Measurements from ENCODE around the gene AMPD1.

Gene AMPD1

GRCh38 chr1:114696810-114697209 lies 1.5 kb upstream of the AMPD1 start:
- DNase-seq = no peak

DNA sequence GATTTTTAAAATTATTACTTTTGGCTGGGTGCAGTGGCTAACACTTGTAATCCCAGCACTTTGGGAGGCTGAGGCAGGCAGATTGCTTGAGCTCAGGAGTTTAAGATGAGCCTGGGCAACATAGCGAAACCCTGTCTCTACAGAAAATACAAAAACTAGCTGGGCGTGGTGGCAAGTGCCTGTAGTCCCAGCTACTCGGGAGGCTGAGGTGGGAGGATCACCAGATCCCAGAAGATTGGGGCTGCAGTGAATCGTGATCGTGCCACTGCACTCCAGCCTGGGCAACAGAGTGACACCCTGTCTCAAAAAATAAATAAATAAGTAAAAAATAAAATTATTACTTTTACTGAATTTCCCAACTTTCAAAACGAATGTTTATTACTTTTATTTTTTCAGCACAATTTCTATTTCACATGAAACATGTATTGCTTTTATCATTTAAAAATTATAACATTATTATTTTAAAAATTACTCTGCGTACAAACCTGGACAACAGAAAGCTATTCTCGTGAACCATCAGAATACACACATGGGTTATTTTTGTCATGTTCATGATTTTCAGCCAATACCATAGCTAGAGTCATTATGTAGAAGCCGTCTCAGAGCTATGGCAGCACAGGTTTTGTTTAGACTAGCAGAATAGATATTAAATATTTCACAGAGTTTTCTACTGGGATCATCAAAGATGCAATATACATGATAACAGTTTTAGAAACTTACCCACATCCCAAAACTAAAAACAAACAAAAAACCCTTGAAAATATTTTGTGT lies 621 bp downstream of the AMPD1 start:
- DNase-seq = no peak

DNA sequence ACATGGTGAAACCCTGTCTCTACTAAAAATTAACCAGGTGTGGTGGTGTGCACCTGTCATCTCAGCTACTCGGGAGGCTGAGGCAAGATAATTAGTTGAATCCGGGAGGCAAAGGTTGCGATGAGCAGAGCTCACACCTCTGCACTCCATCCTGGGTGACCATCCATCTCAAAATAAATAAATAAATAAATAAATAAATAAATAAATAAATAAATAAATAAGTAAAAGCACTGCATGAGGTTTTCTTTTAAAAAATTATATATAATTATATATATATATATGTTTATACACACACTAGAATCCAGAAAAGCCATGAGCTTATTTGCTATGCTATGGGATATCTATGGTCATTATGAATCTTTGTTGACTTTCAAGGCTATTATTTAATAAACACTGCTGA lies 2.4 kb downstream of the AMPD1 start:
- DNase-seq = no peak

GRCh38 chr1:114691061-114691460 lies 4.3 kb downstream of the AMPD1 start:
- DNase-seq = no peak

- DNase-seq = no peak
Observed at GRCh38 chr1:114690148-114690547, 5.2 kb downstream of the AMPD1 start.

DNA sequence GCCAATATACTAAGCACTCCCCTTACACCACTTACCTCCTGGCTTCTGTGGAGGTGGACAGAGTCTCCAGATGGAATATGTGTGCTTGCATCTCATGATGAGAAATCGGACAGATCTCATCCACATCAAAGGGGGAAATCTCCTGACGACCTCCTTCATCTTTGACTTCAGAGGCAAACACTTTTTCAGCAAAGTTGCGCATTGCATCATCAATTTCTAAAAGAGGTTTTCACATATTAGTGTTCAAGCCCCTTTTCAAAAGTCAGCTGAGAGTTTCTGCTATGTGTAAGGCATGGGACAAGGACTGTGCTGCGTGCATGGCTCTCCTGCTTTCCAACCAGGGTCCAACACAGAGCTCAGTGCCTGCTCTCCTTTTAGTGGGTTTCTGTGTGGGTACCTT lies 6.8 kb downstream of the AMPD1 start:
- DNase-seq = no peak

DNA sequence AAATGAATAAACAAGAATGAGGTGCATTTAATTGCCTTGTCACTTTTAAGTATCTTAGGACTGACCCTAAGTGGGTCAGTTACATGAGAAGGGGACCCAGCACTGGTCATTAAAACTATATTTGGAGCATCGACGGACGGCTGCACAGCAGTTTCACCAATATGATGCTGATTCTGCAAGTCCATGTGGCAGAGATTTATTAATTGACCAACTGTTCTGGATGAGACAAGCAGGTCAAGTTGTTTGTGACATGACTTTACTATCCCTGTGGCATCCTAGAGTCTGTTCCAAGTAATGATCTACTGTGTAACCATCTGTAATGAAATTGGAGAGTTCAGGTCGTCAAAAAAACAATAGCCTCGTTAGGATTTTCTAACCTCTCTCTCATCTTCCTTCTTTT lies 9.5 kb downstream of the AMPD1 start:
- no peak for DNase-seq

DNA sequence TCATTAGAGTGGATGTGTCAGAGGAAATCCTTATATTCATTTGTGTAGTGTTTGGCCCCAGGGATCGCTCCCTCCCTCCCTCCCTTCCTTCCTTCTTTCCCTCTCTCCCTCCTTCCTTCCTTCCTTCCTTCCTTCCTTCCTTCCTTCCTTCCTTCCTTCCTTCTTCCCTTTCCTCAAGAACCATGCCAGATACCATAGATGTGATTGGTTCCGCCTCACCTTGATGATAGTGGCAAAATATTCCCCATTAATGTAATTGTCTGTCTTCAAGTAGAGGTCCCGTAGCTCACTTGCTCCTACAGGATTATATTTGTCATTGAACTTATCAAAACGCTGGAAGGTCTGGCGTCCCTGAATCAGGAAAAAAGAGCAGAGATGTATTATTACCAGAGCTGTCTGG lies 17.7 kb downstream of the AMPD1 start:
- DNase-seq = no peak

- no peak for DNase-seq
Observed at GRCh38 chr1:114676115-114676514, 19.2 kb downstream of the AMPD1 start.

DNA sequence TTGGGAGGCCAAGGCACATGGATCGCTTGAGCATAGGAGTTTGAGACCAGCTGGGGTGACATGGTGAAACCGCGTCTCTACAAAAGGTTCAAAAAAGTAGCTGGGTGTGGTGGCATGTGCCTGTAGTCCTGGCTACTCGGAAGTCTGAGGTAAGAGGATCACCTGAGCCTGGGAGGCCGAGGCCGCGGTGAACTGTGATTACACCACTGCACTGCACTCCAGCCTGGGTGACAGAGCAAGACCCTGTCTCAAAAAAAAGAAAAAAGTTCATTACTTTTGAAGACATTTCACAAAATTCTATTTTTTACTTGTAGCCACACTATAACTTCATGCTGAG lies 23.4 kb downstream of the AMPD1 start:
- no peak for DNase-seq

DNA sequence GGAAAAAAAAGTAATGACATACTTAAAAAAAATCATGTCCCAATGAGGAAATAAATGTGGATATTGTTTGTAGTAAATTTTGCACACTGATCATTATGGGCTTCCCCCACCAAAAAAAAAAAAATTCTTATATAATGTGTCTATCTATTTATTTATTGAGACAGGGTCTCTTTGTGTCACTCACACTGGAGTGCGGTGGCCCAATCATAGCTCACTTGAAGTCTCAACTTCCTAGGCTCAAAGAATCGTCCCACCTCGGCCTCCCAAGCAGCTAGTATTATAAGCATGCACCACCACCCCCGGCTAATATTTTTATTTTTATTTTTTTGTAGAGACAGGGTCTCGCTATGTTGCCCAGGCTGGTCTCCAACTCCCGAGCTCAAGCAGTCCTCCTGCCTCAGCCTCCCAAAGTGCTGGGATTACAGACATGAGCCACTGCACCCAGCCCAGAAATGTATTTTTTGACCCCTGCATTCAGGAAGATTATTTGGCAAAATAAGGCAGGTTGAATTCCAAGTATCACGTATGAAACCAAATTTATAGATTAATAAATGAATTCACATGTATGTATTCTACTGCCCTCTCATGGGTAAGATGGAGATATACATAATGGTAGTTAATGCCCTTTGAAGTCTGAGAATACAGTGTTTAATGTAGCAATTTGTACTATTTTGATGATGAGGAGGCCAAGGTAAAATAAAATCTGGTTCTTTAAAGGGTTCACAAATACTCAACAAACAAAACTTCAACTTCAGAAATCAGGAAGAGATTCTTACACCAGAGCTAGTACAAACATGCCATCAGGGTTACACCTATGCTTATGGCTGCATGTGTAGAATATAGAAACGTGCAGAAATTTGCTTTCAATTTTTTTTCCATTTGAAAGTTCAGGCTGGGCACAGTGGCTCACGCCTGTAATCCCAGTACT lies 24.1 kb downstream of the AMPD1 start:
- no peak for DNase-seq

DNA sequence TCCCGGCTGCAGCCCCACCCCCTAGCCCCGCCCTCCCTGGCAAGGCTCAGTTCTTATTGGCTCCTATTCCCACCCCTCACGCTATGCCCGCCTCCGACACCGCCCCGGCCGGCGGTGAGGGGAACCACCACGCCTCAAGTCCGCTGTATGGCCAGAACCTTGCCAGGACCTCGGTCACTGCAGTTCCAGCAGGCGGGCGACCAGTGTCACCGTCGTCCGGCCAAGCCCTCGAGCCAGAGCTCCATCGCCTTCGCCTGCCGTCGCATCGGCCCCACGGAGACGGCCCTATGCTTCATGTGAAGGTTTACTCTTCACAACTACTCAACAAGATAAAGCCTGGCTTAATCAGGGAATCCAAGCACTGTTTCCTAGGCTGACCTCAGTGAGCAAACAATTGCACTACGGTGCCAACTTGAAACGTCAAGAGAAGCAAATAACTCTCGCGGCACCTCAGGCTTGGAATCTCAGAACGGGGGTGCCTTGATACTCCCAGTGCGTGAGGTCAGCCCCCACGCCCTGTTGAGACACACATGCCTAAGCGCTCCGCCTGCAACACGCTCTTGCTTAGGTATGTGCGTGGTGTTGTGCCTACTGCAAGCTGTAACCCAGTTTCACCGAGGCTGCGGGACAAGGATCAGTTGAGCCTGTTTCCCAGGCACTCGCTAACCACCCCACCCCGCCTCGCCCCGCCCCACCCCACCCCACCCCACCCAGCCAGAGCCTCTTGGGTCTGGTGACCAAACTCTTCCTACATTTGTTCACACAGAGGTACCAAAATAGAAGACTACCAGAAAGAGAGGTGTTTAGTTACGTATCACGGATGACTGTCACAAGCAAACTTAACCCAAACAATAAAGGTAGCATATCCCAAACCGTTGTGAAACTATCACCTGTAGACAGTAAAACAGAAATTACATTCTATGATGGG lies 25.0 kb downstream of the AMPD1 start:
- no peak for DNase-seq

- peak; percentile 84 for DNase-seq
Observed at GRCh38 chr1:114669562-114670082, 25.7 kb downstream of the AMPD1 start, which contains the start of gene DENND2C. Gene DENND2C (minus strand): TSS chr1:114670049. CDS start chr1:114625984, 44,065 bp downstream.

DNA sequence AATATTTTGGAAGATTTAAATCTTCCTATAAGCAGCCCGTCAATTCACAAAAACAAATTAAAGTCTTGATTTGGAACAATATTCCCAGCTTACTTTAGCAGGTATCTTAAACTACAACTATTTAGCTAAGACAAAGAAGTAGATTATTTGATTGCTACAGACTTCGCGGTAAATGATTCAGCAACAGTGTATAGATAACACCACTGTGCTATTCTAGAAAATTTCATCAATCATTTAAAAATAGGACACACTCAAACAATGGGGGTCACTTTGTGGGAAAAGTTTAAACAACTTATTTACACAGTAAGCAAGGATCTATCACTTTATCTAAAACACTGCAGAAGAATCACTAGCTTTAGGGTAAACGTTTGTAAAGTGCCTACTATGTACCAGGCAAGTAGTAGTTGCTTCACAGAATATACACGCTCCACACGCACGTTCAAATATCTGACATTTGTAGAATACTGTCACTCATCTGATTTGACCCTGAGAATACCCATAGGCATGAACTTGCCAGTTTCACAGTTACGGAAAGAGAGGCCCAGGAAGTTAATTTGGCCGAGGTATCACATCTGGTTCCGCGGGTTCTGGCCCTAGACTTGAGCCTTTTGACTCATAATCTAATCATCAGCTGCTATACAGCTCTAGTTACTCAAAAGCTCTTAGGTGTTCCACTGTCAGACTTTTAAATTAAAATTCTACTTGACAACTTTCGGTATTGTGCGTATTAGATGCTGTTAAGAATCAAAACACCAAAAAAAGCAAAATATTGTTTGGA lies 26.4 kb downstream of the AMPD1 start:
- no peak for DNase-seq

DNA sequence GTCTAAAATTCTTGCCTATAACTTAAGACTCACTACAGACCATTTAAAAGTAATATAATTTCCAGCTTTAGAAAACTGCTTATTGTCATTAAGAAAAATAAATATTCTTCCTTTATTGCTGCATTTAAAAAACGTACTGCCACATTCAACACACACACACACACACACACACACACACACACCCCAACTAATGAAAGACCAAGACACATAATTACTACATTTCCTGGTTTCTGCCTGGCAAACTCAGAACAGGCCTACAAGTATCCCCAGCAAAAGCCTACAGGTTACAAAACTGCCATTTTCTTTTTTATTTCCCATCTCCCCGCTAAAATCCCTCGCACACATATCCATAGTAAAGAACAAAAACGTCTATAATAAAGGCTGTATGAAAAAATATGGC lies 27.0 kb downstream of the AMPD1 start:
- DNase-seq = no peak

DNA sequence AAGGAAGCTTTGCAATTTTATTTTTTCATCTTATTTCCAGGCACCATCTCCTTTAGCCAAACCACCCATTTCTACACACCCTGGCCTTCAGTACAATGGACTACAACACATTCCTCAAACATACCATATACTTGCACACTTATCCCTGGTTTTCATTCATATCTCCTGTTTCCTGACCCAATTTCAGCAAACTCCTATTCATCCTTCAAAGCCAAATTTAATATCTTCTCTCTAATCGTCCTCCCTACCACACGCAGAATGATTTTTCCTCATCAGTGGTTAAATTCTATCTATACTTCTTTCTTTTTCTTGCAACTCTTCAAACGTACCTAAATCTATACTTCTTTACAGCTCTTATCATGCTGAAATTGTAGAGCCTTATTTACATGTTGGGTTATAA lies 28.4 kb downstream of the AMPD1 start:
- no peak for DNase-seq

DNA sequence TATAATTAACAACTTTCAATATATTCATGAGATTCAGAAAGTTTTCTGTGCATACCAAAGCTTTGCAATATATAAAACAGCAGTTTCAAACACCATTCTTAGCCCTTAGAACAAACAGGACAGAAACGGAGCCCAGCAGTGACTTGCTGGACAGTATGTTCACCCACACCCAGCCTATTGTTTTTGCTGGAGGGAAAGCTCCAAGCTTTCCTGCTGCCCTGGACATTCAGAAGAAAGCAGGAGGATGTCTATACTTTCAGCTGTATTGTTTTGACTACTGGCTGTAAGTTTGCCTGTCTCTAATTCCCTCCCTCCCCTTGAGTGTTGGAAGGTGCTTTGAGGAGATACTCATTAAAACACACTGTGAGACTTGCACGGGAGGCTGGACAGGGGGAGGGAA lies 35.1 kb downstream of the AMPD1 start:
- DNase-seq = no peak

DNA sequence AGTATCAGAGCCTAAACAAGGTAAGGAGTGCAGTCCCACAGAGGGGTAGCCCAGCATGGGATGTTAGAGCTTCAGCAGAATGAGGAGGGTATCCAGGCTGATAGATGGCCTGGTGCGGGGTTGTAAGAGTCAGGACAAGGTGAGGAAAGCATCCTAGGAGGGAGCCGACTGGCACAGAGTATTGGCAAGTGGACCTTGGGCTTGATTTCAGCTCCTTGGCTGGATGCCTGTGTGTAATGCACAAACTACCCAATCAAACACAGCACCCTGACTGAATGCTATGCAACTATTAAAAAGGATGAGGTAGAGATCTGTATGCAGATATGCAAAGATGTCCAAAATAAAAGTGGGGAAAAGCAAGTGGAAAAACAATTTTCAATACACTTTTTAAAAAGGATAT lies 43.5 kb downstream of the AMPD1 start:
- no peak for DNase-seq

GRCh38 chr1:114648503-114648902 lies 46.8 kb downstream of the AMPD1 start:
- DNase-seq = no peak

DNA sequence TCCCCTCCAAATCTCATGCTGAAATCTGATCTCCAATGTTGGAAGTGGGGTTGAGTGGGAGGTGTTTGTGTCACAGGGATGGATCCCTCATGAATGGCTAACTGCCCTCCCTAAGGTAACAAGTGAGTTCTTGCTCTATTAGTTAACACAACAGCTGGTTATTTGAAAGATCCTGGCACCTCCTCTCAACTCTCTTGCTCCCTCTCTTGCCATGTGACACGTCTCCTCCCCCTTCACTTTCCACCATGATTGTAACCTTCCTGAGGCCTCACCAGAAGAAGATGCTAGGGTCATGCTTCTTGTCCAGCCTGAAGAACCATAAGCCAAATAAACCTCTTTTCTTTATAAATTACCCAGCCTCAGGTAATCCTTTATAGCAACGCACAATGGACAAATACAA lies 54.0 kb downstream of the AMPD1 start:
- no peak for DNase-seq

- no peak for DNase-seq
Observed at GRCh38 chr1:114638910-114639309, 56.4 kb downstream of the AMPD1 start.

DNA sequence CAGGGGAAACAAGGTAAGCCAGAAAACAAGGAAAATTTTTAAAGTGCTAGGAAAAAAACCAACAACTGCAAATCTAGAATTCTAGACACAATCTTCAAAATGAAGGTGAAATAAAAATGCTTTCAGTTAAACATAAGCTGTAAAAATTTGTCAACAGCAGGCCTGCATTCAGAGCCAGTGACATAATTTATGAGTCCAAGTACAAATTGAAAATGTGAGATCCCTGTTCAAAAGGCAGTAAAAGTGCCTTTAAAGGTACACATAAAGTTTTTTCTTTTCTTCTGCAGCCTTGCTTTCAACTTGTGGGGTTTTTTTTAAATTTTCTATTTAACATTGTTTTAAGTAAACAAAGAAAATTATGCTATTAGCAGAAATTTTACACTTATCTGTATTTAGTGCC lies 62.9 kb downstream of the AMPD1 start:
- DNase-seq = no peak
